Lower lobe of right lung (tissue), 2 donors: Measurements from ENCODE around the gene KCNN3. TPM values are rescaled to one million over a fixed set of nuclear protein-coding genes. Genes with fewer than 3 reads are reported as not detected.
A peak's percentile ranks its signal among the peaks of the same experiment; 100 is the strongest.

ENCODE experiments used
- ATAC-seq, 2 donors: fragments of 200-7000 bp; cut with Tn5 transposase; one replicate each; pipeline ENCODE4 v1.9.1; 2020 to 2022; ENCODE audit warnings: mild to moderate bottlenecking in 2 of 2, moderate library complexity in 2 of 2
- DNase-seq: peaks from one replicate; pipeline ENCODE4 v3.0.0-alpha.2; 2020
- H3K27ac ChIP-seq: fragments of 200-600 bp; one replicate; pipeline ENCODE4 v1.8.0; 2022
- H3K27me3 ChIP-seq: fragments of 200-600 bp; one replicate; pipeline ENCODE4 v1.8.0; 2022; ENCODE audit warnings: low read depth
- H3K36me3 ChIP-seq: fragments of 200-600 bp; one replicate; pipeline ENCODE4 v1.8.0; 2022; ENCODE audit warnings: mild to moderate bottlenecking
- H3K4me1 ChIP-seq: fragments of 200-600 bp; one replicate; pipeline ENCODE4 v1.8.0; 2022
- H3K4me3 ChIP-seq: fragments of 200-600 bp; one replicate; pipeline ENCODE4 v1.8.0; 2022; ENCODE audit warnings: mild to moderate bottlenecking
- H3K9me3 ChIP-seq: fragments of 200-600 bp; one replicate; pipeline ENCODE4 v1.8.0; 2022
- CTCF ChIP-seq: fragments of 200-600 bp; IDR thresholded peaks from one replicate; pipeline ENCODE4 v1.8.0; 2022; ENCODE audit warnings: antibody characterized with exemption, mild to moderate bottlenecking
- intact Hi-C: fragments of 100-400 bp; cut with DNase I; formaldehyde crosslinking; loops from one replicate; pipeline ENCODE4 v1.11.0; 2022
- total RNA-seq: library from RNA; stranded (reverse); fragmentation: NEBNext Ultra II Directional; extraction: Animal tissue kit (Norgen Biotek cat#: 25700); gene quantifications from one replicate; pipeline ENCODE4 v1.2.1, GENCODE V29; 2021
- donor health status: DM: no; HTN: yes; CAD: no; lungs with severe emphysema.

The KCNN3 gene
- total RNA-seq, 1 donor from 2014 or later: 4.4 TPM

- Histone ChIP-seq H3K36me3 (no peaks in the 10 kb centered on the region), H3K9me3 (no peaks in the 10 kb centered on the region), H3K27ac (no peak overlapping the region), H3K4me1 (peaks cover 4% of the 10 kb centered on the region), H3K4me3 (no peak overlapping the region), H3K27me3 (peaks cover 5% of the 10 kb centered on the region)
- DNase-seq (no peak), ATAC-seq (no peak)
- TF ChIP-seq CTCF: no peak
- intact Hi-C loops: no loop called here
These were observed 76.4 kb downstream of the KCNN3 start for GRCh38 chr1:154793685-154794084.

DNA sequence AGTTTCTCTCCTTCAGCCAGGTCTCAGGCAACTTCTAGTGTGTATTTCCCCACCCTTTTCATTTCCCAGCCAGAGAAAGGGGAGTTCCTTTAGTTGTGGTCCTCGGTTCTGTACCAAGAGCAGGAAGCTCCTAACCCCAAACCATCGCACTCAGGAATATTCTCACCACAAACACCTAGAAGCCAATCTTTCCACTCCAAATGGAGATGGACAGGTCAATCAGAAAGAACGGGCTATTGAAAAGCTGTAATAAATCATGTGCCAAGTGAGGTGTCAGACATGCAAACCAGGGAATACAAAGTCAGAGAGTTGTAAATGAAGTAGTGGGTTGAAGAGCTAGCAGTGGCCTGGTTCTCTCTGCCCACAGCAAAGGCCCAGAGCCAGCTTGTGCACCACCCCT, 77.2 kb downstream of the KCNN3 start:
- intact Hi-C loops: no loop called here
- H3K9me3 ChIP-seq: no peaks in the 10 kb centered on the region
- no peak for TF ChIP-seq CTCF
- peaks cover 4% of the 10 kb centered on the region for H3K4me1 ChIP-seq
- H3K27ac ChIP-seq: no peak overlapping the region
- ATAC-seq (no peak), DNase-seq (no peak)
- H3K27me3 ChIP-seq: peaks cover 5% of the 10 kb centered on the region
- H3K36me3 ChIP-seq: no peaks in the 10 kb centered on the region
- H3K4me3 ChIP-seq: no peak overlapping the region

GRCh38 chr1:154791292-154792166, 78.6 kb downstream of the KCNN3 start:
- H3K4me1 ChIP-seq: peaks cover 4% of the 10 kb centered on the region
- H3K4me3 ChIP-seq: no peak overlapping the region
- ATAC-seq (peak; percentile 52 to 75), DNase-seq (no peak)
- peak overlapping the region; percentile 6 for H3K27ac ChIP-seq
- no peaks in the 10 kb centered on the region for H3K36me3 ChIP-seq
- no peaks in the 10 kb centered on the region for H3K9me3 ChIP-seq
- no peak for TF ChIP-seq CTCF
- intact Hi-C loops: no loop called here
- peaks cover 5% of the 10 kb centered on the region for H3K27me3 ChIP-seq

- intact Hi-C loops: no loop called here
- Histone ChIP-seq H3K4me3 (no peak overlapping the region), H3K27ac (no peak overlapping the region), H3K27me3 (peaks cover 5% of the 10 kb centered on the region), H3K4me1 (peaks cover 9% of the 10 kb centered on the region), H3K9me3 (no peaks in the 10 kb centered on the region), H3K36me3 (no peaks in the 10 kb centered on the region)
- DNase-seq: no peak
- no peak for TF ChIP-seq CTCF
- ATAC-seq: no peak
These were observed 81.2 kb downstream of the KCNN3 start for GRCh38 chr1:154788886-154789285.

DNA sequence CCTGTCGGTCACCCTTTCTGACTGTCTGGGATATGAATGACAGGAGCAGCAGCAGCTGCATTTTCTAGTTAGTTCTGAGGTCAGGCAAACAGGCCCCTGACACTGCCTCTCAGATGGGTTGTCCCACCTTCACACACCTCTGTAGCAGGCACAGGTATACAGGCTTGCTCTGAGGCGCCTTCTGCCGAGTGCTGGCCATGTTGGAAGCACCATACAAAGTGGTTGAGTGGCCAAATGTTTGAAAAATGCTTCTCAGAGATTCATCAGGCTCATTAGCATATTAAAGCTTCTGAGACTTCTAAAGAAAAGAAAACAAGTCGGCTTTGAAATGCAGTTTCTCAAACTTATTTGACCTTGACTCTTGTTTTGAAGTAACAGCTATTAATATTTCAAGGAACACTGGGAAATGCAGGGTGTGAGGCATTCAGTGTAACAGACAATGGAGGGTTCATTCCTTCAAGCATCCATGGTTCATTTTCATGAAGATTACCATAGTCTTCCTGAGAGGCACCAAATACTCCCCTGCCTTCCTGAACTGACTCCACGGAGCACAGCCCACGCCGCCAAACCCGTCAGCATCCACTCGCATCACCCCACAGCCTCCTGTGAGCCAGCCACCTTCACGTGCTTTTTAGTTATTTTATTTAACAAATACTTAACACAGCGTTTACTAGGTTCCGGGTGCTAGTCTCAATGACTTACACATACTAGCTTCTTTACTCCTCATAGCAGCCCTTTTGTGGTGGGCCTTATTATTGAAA, 81.8 kb downstream of the KCNN3 start:
- TF ChIP-seq CTCF: no peak
- Histone ChIP-seq H3K4me3 (no peak overlapping the region), H3K9me3 (no peaks in the 10 kb centered on the region), H3K27me3 (peaks cover 5% of the 10 kb centered on the region), H3K36me3 (no peaks in the 10 kb centered on the region), H3K27ac (no peak overlapping the region), H3K4me1 (peaks cover 9% of the 10 kb centered on the region)
- DNase-seq (no peak), ATAC-seq (no peak)
- intact Hi-C loops: no loop called here
